SK-N-SH (cell line): ENCODE measurements around the gene KCTD15. TPM values are rescaled to one million over a fixed set of nuclear protein-coding genes. Genes with fewer than 3 reads are reported as not detected.

ENCODE experiments used
- CTCF ChIA-PET: fragments of 300-600, 350-600 bp; formaldehyde crosslinking; extraction: SDS; loops from one replicate; lab custom pipeline; 2021; lab: Yijun Ruan, JAX
- POLR2A ChIA-PET: fragments of 350-600 bp; sonication (Branson Sonifier 250); formaldehyde crosslinking; extraction: SDS; loops from one replicate; lab custom pipeline; 2020; ENCODE audit warnings: antibody characterized with exemption, inconsistent platforms; lab: Yijun Ruan, JAX
- DNase-seq: peaks from one replicate; pipeline ENCODE4 v3.0.0; 2012
- H2AFZ ChIP-seq: fragments of 200-600 bp; sonication (generic); 2 replicates; pipeline ENCODE4 v1.8.1; 2016; ENCODE audit warnings: antibody characterized with exemption, mild to moderate bottlenecking, low read depth
- H3F3A ChIP-seq: fragments of 200-600 bp; sonication (generic); replicated peaks from 2 replicates; pipeline ENCODE3; 2016; ENCODE audit warnings: antibody characterized with exemption, mild to moderate bottlenecking; ENCODE audit not compliant: insufficient read depth
- H3K27ac ChIP-seq, 2 experiments: fragments of 200-500 bp in 1 of 2; fragments of 200-600 bp in 1 of 2; sonication (Bioruptor generic) in 1 of 2; sonication (generic), shearing (Covaris generic) in 1 of 2; 2 replicates each; pipeline versions ENCODE4 v1.5.1 to v1.6.1; 2014 to 2016; ENCODE audit warnings: low read depth in 2 of 2, inconsistent platforms in 1 of 2, low read length in 1 of 2, mild to moderate bottlenecking in 1 of 2, mixed read lengths in 1 of 2
- H3K27me3 ChIP-seq: fragments of 200-600 bp; sonication (generic), shearing (Covaris generic); 2 replicates; pipeline ENCODE4 v1.6.1; 2016; ENCODE audit warnings: mixed run types; ENCODE audit not compliant: insufficient read depth
- H3K36me3 ChIP-seq, 2 experiments: fragments of 200-500 bp in 1 of 2; fragments of 200-600 bp in 1 of 2; sonication (Bioruptor generic) in 1 of 2; sonication (generic) in 1 of 2; replicated peaks in 1 of 2; 2 replicates each; pipeline versions ENCODE3 to v1.5.1; 2014 to 2016; ENCODE audit warnings: low read length in 1 of 2, mild to moderate bottlenecking in 1 of 2; ENCODE audit not compliant: insufficient read depth in 2 of 2, control insufficient read depth in 1 of 2
- H3K4me1 ChIP-seq, 2 experiments: fragments of 200-500 bp in 1 of 2; fragments of 200-600 bp in 1 of 2; sonication (Bioruptor generic) in 1 of 2; sonication (generic), shearing (Covaris generic) in 1 of 2; 2 replicates each; pipeline versions ENCODE4 v1.5.1 to v1.6.1; 2014 to 2016; ENCODE audit warnings: low read depth in 1 of 2, low read length in 1 of 2, mixed run types in 1 of 2; ENCODE audit not compliant: insufficient read depth in 2 of 2, control insufficient read depth in 1 of 2
- H3K4me2 ChIP-seq: fragments of 200-600 bp; sonication (generic), shearing (Covaris generic); 2 replicates; pipeline ENCODE4 v1.6.1; 2017; ENCODE audit warnings: mixed run types
- H3K4me3 ChIP-seq, 2 experiments: fragments of 200-500 bp in 1 of 2; fragments of 200-600 bp in 1 of 2; sonication (Bioruptor generic) in 1 of 2; sonication (generic), shearing (Covaris generic) in 1 of 2; 2 replicates each; pipeline versions ENCODE4 v1.5.1 to v1.8.1; 2014 to 2016; ENCODE audit warnings: low read depth in 2 of 2, inconsistent platforms in 1 of 2, low read length in 1 of 2, mild to moderate bottlenecking in 1 of 2, mixed read lengths in 1 of 2, moderate library complexity in 1 of 2
- H3K79me2 ChIP-seq: fragments of 200-600 bp; sonication (generic); 2 replicates; pipeline ENCODE4 v1.8.1; 2017; ENCODE audit warnings: mild to moderate bottlenecking; ENCODE audit not compliant: insufficient read depth
- H3K9ac ChIP-seq: fragments of 200-600 bp; sonication (generic); 2 replicates; pipeline ENCODE4 v1.6.1; 2017; ENCODE audit warnings: mixed run types
- H3K9me2 ChIP-seq: fragments of 200-600 bp; sonication (generic); 2 replicates; pipeline ENCODE4 v1.6.1; 2017; ENCODE audit warnings: mixed run types
- H3K9me3 ChIP-seq: fragments of 200-600 bp; sonication (generic); 2 replicates; pipeline ENCODE4 v1.6.1; 2017; ENCODE audit warnings: mixed run types, mild to moderate bottlenecking, moderate library complexity
- H4K20me1 ChIP-seq: fragments of 200-600 bp; sonication (generic); 2 replicates; pipeline ENCODE4 v1.6.1; 2017; ENCODE audit warnings: mild to moderate bottlenecking, mixed run types; ENCODE audit not compliant: insufficient read depth
- CHD2 ChIP-seq: fragments of 150-350 bp; IDR thresholded peaks from 2 replicates; pipeline ENCODE4 v1.6.1; 2018; ENCODE audit warnings: low read length; ENCODE audit not compliant: partially characterized antibody
- EZH2phosphoT487 ChIP-seq: fragments of 200-600 bp; sonication (generic); IDR thresholded peaks from 2 replicates; pipeline ENCODE4 v1.6.1; 2017; ENCODE audit warnings: low read depth, mixed run types, mild to moderate bottlenecking, antibody characterized with exemption, moderate library complexity, borderline replicate concordance
- GATA2 ChIP-seq: sonication (generic); formaldehyde crosslinking; IDR thresholded peaks from 2 replicates; pipeline ENCODE4 v1.5.0; 2020; ENCODE audit warnings: mild to moderate bottlenecking, missing genetic modification reagents
- MXI1 ChIP-seq: IDR thresholded peaks from 2 replicates; pipeline ENCODE4 v1.6.1; 2012; ENCODE audit warnings: mild to moderate bottlenecking, low read depth, low read length, improper control_type of control experiment
- NRF1 ChIP-seq: IDR thresholded peaks from 2 replicates; pipeline ENCODE4 v1.6.1; 2012; ENCODE audit warnings: low read depth, mild to moderate bottlenecking, low read length
- RAD21 ChIP-seq: IDR thresholded peaks from 2 replicates; pipeline ENCODE4 v1.6.1; 2012; ENCODE audit warnings: mild to moderate bottlenecking, low read length
- RCOR1 ChIP-seq: fragments of 150-350 bp; IDR thresholded peaks from 2 replicates; pipeline ENCODE4 v1.6.1; 2017; ENCODE audit warnings: antibody characterized with exemption, low read length
- SMC3 ChIP-seq: IDR thresholded peaks from 2 replicates; pipeline ENCODE4 v1.6.1; 2012; ENCODE audit warnings: low read depth, low read length, improper control_type of control experiment
- WGBS: methylation state at CpG from one replicate; pipeline ENCODE4 v1.1.6; 2017; ENCODE audit warnings: low lambda C conversion rate; 5-methylcytosine and 5-hydroxymethylcytosine counted together
- polyA plus RNA-seq, 3 experiments: library from polyadenylated mRNA; depleted of rRNA; stranded (reverse); fragments of >200 nt; gene quantifications; 2 replicates each; pipeline ENCODE4 v1.2.3, GENCODE V29; 2012
- TF ChIP-seq, protein P1 (sequence below): IDR thresholded peaks from 2 replicates; pipeline ENCODE4 v1.4.0; 2012; ENCODE audit warnings: low read depth, borderline replicate concordance
- TF ChIP-seq, protein P2 (sequence below): fragments of 200-600 bp; sonication (generic); IDR thresholded peaks from 2 replicates; pipeline ENCODE4 v1.6.1; 2017; ENCODE audit warnings: antibody characterized with exemption, mild to moderate bottlenecking, moderate library complexity

Gene KCTD15
- polyA plus RNA-seq, 1 of the 3 experiments (the other 2 are of a cell fraction): 15.5 TPM

DNA sequence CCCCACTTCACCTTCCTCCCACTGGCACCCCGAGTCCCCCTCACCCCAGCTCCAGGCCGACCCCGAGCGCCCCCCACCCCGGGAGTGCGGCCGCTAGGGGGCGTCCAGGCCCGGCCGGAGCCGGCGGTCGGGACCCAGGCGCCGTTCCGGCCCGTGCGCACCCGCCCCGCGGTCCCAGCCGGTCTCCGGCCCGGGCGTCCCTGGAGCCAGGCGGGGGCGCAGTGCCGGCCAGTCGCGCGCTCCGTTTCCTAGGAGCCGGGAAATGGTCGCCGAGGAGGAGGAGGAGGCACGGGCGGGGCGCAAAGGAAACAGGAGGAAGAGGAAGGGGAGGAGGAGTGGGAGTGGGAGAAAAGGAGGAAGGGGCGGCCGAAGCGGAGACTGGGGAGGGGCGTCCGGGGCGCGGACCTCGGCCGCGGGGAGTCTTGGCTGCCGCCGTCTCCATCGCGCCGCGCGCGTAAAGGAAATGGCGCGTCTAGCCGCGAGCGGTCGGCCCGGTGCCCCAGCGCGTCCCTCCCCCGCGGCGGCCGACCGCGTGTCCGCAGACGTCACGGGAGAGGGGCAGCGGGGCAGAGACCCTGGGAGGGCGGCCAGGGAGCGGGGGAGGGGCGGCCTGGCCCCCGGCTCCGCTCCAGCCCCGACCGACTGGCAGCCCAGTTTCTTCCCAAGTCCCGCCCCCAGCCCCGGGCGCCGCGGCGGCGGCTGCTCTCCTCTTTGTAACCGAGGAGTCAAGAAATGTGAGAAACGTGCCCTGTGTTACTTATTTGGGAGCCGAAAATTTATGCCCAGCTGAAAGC is 1.1 kb upstream of the KCTD15 start:
- no peaks in the 10 kb centered on the region for H3K9me3 ChIP-seq
- peaks cover 5% of the 10 kb centered on the region for H3F3A ChIP-seq
- H4K20me1 ChIP-seq: no peaks in the 10 kb centered on the region
- no peaks in the 10 kb centered on the region for H3K9me2 ChIP-seq
- H3K4me2 ChIP-seq: peak overlapping the region; percentile 92
- H3K79me2 ChIP-seq: no peaks in the 10 kb centered on the region
- peaks cover 0 to 37% of the 10 kb centered on the region in 2 experiments; a peak in 2 of 4 replicates for H3K4me1 ChIP-seq
- H3K27ac ChIP-seq: peak overlapping the region; percentile 80 to 82
- 0% methylated on average over 53 of the region's 92 CpGs for WGBS
- CTCF ChIA-PET: interaction anchor here (0.6 to 8.8 kb wide), 71 partner anchors 9 to 431 kb away, joined by 3 to 119 read pairs (median 4); no protein-coding TSS in a partner anchor
- H2AFZ ChIP-seq: peak overlapping the region; percentile 93
- peak; percentile 96 for DNase-seq
- H3K27me3 ChIP-seq: no peaks in the 10 kb centered on the region
- peak overlapping the region; percentile 74 for H3K9ac ChIP-seq
- H3K4me3 ChIP-seq: peak overlapping the region; percentile 49 to 69
- H3K36me3 ChIP-seq: no peaks in the 10 kb centered on the region
- TF ChIP-seq, protein P1, sequence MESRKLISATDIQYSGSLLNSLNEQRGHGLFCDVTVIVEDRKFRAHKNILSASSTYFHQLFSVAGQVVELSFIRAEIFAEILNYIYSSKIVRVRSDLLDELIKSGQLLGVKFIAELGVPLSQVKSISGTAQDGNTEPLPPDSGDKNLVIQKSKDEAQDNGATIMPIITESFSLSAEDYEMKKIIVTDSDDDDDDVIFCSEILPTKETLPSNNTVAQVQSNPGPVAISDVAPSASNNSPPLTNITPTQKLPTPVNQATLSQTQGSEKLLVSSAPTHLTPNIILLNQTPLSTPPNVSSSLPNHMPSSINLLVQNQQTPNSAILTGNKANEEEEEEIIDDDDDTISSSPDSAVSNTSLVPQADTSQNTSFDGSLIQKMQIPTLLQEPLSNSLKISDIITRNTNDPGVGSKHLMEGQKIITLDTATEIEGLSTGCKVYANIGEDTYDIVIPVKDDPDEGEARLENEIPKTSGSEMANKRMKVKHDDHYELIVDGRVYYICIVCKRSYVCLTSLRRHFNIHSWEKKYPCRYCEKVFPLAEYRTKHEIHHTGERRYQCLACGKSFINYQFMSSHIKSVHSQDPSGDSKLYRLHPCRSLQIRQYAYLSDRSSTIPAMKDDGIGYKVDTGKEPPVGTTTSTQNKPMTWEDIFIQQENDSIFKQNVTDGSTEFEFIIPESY: no peak
- peak; percentile 49; the same call in 1 of the 2 replicates for TF ChIP-seq NRF1
- TF ChIP-seq GATA2 (CRISPR knock-in tag): peak; percentile 41; the same call in 1 of the 2 replicates
- TF ChIP-seq SMC3: peak; percentile 52; the same call in 1 of the 2 replicates
- TF ChIP-seq, protein P2, sequence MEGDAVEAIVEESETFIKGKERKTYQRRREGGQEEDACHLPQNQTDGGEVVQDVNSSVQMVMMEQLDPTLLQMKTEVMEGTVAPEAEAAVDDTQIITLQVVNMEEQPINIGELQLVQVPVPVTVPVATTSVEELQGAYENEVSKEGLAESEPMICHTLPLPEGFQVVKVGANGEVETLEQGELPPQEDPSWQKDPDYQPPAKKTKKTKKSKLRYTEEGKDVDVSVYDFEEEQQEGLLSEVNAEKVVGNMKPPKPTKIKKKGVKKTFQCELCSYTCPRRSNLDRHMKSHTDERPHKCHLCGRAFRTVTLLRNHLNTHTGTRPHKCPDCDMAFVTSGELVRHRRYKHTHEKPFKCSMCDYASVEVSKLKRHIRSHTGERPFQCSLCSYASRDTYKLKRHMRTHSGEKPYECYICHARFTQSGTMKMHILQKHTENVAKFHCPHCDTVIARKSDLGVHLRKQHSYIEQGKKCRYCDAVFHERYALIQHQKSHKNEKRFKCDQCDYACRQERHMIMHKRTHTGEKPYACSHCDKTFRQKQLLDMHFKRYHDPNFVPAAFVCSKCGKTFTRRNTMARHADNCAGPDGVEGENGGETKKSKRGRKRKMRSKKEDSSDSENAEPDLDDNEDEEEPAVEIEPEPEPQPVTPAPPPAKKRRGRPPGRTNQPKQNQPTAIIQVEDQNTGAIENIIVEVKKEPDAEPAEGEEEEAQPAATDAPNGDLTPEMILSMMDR: peak; percentile 90; the same call in 1 of the 2 replicates
- TF ChIP-seq EZH2phosphoT487: no peak
- TF ChIP-seq RCOR1: 0 out of 2 replicates have a peak, but pooled peaks have one; percentile 34
- peak; percentile 55; the same call in 1 of the 2 replicates for TF ChIP-seq RAD21
- TF ChIP-seq MXI1: 0 out of 2 replicates have a peak, but pooled peaks have one; percentile 15
- TF ChIP-seq CHD2: peak; percentile 6
- POLR2A ChIA-PET: interaction anchor here (0.7 to 3.1 kb wide), 13 partner anchors 11 to 310 kb away, joined by 3 to 24 read pairs (median 5); no protein-coding TSS in a partner anchor
